ENCODE data around the gene TFG. TPM values are rescaled to one million over a fixed set of nuclear protein-coding genes. Genes with fewer than 3 reads are reported as not detected.

Gene TFG
- total and polyA plus RNA-seq, 2 of the 4 experiments (the other 2 are of a cell fraction): 47.7 to 165 TPM

GRCh38 chr3:100696161-100696560, 13.1 kb upstream of the TFG start:
- intact Hi-C loops (cut with micrococcal nuclease) (no loop called here), in situ Hi-C loops (cut with MboI; ENCODE audit: low sequenced_read_pairs) (no loop called here), dilution Hi-C loops (cut with HindIII; ENCODE audit: low sequenced_read_pairs, unreplicated experiment) (no loop called here)
- Histone ChIP-seq H2BK120ac (ENCODE audit: low read depth, low read length) (no peak overlapping the region), H3K14ac (replicated peaks; ENCODE audit: low read depth, low read length) (no peak overlapping the region), H3K9me3 (ENCODE audit: control insufficient read depth, insufficient read depth, low read length) (0 out of 2 replicates have a peak, but pooled peaks cover 2% of the 10 kb centered on the region), H4K20me1 (ENCODE audit: insufficient read depth, low read length) (no peaks in the 10 kb centered on the region), H3K9me1 (ENCODE audit: insufficient read depth, low read length) (no peaks in the 10 kb centered on the region), H3K79me1 (ENCODE audit: low read depth in 1 of 2, low read length in 2 of 2) (no peaks in the 10 kb centered on the region), H3K4me3 (ENCODE audit: insufficient read depth, low read depth, low read length) (no peak overlapping the region), H3K4me1 (ENCODE audit: control insufficient read depth, insufficient read depth, low read length) (no peaks in the 10 kb centered on the region), H2AFZ (replicated peaks; ENCODE audit: low read length, poor library complexity) (no peak overlapping the region), H2BK5ac (ENCODE audit: low read depth, low read length, poor library complexity, severe bottlenecking) (no peak overlapping the region), H2AK9ac (replicated peaks; ENCODE audit: low read depth, low read length, poor library complexity) (no peak overlapping the region), H3K27me3 (ENCODE audit: control insufficient read depth, insufficient read depth, low read length) (peaks cover 31% of the 10 kb centered on the region), H2BK15ac (ENCODE audit: low read depth, low read length) (no peak overlapping the region), H2BK20ac (ENCODE audit: low read depth, low read length) (no peak overlapping the region), H3K4ac (ENCODE audit: low read depth, low read length) (no peak overlapping the region), H4K5ac (ENCODE audit: low read depth, low read length) (no peak overlapping the region), H3K36me3 (ENCODE audit: control insufficient read depth, insufficient read depth, low read length) (no peaks in the 10 kb centered on the region), H2AK5ac (ENCODE audit: low read depth, low read length) (no peak overlapping the region), H3K9ac (ENCODE audit: low read depth, low read length) (no peak overlapping the region), H3K4me2 (ENCODE audit: low read depth, low read length) (no peak overlapping the region), H4K91ac (ENCODE audit: insufficient read depth, low read depth, low read length) (no peak overlapping the region), H3K56ac (ENCODE audit: extremely low read depth, insufficient read depth, low read length) (no peak overlapping the region), H3K18ac (ENCODE audit: low read depth, low read length) (no peak overlapping the region), H4K8ac (ENCODE audit: low read depth in 2 of 2, low read length in 2 of 2) (no peak overlapping the region), H3K27ac (ENCODE audit: insufficient read depth, low read length) (no peak overlapping the region), H3K23ac (ENCODE audit: low read depth, low read length) (no peak overlapping the region)
- ChIA-PET CTCF (no interaction called here), POLR2A (ENCODE audit: unreplicated experiment) (no interaction called here)
- ATAC-seq (ENCODE audit: low read depth) (no peak), DNase-seq (no peak)
- WGBS, 2 experiments (ENCODE audit: extremely low coverage in 2 of 2, insufficient read length in 1 of 2): no CpG with 5 or more reads among the region's 3 CpGs
- TF ChIP-seq BHLHE40 (IDR thresholded peaks at IDR 0.05; ENCODE audit: low read depth, low read length): no peak
- no peak for TF ChIP-seq NFE2L2 (IDR thresholded peaks at IDR 0.05; ENCODE audit: low read depth, low read length)
- TF ChIP-seq RCOR1 (IDR thresholded peaks at IDR 0.05; ENCODE audit: insufficient replicate concordance, low read length): no peak
- TF ChIP-seq POLR2A (IDR thresholded peaks at IDR 0.05; ENCODE audit: low read depth, low read length): no peak
- BruUV-seq (replicated peaks): no TSS peak

All from IMR-90 (cell line).